MCF 10A (cell line): ENCODE measurements around the gene ABCG4. TPM values are rescaled to one million over a fixed set of nuclear protein-coding genes. Genes with fewer than 3 reads are reported as not detected.
"Not testable (repeated sequence)": the region's sequence is repeated elsewhere in the genome, so short reads cannot be mapped to it uniquely, and the experiment has no call there.

ENCODE experiments used
- BruUV-seq: library from RNA; stranded (reverse); fragments of 400-500 nt; replicated peaks from 2 replicates; lab custom pipeline; 2021; lab: Mats Ljungman, UMichigan
- CTCF ChIA-PET: fragments of 300-600 bp; sonication (Branson Sonifier 250); formaldehyde crosslinking; extraction: SDS; loops from one replicate; lab custom pipeline; 2021; ENCODE audit warnings: antibody characterized with exemption, inconsistent platforms; lab: Yijun Ruan, JAX
- POLR2A ChIA-PET: fragments of 300-600, 350-650 bp; sonication (Branson Sonifier 250); formaldehyde crosslinking; extraction: SDS; loops from one replicate; lab custom pipeline; 2020; ENCODE audit warnings: antibody characterized with exemption, inconsistent platforms; lab: Yijun Ruan, JAX
- DNase-seq: peaks from one replicate; pipeline ENCODE4 v3.0.0-alpha.2; 2018; ENCODE audit not compliant: unreplicated experiment
- H3K27ac Mint-ChIP-seq: one replicate; pipeline ENCODE4 v1.8.0; 2022; ENCODE audit warnings: mild to moderate bottlenecking, low read depth, mixed read lengths; ENCODE audit not compliant: unreplicated experiment
- H3K27me3 Mint-ChIP-seq: one replicate; pipeline ENCODE4 v1.8.0; 2022; ENCODE audit warnings: mixed read lengths; ENCODE audit not compliant: insufficient read depth, unreplicated experiment
- H3K36me3 Mint-ChIP-seq: one replicate; pipeline ENCODE4 v1.8.0; 2022; ENCODE audit warnings: mild to moderate bottlenecking, moderate library complexity, mixed read lengths; ENCODE audit not compliant: insufficient read depth, unreplicated experiment
- H3K4me1 Mint-ChIP-seq: one replicate; pipeline ENCODE4 v1.8.0; 2022; ENCODE audit warnings: mixed read lengths; ENCODE audit not compliant: insufficient read depth, unreplicated experiment
- H3K4me3 Mint-ChIP-seq: one replicate; pipeline ENCODE4 v1.8.0; 2022; ENCODE audit warnings: mild to moderate bottlenecking, moderate library complexity, mixed read lengths; ENCODE audit not compliant: unreplicated experiment
- H3K9me3 Mint-ChIP-seq: one replicate; pipeline ENCODE4 v1.8.0; 2022; ENCODE audit warnings: mixed read lengths; ENCODE audit not compliant: unreplicated experiment
- intact Hi-C: fragments of 100-400 bp; cut with micrococcal nuclease; formaldehyde crosslinking; loops from 2 replicates; pipeline ENCODE4 v1.14.1; 2022
- total RNA-seq: library from RNA; stranded (reverse); gene quantifications from 2 replicates; pipeline ENCODE4 v1.2.3, GENCODE V29; 2022
- TF ChIP-seq, protein P1 (sequence below): fragments of 200-600 bp; IDR thresholded peaks from one replicate; pipeline ENCODE4 v1.8.0; 2022; ENCODE audit warnings: antibody characterized with exemption, mild to moderate bottlenecking; ENCODE audit not compliant: unreplicated experiment

ABCG4 gene
- total RNA-seq, 1 experiment from 2014 or later = not detected

DNA sequence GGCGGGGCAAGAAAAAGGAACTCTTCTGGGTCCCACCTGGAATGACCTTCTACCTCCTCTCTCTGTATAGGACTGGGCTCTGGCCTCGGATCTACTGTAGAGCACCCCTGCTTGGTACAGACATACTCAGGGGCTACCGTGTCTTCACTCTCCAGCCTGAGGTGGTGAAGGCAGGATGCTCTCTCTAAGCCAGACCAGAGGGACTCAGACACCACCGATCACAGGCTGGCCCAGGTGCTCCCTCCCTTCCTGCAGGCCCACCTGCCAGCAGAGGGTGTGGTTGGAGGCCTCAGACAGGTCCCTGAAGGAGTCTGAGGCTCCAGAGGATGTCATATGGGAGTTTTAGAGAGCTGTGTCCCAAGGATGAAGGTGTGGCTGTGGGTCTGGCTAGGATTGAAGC lies 40.5 kb downstream of the ABCG4 start:
- intact Hi-C loops = no loop called here
- CTCF ChIA-PET = interaction anchor here (0.6 to 1.6 kb wide), 2 partner anchors 44 to 187 kb away, joined by 3 to 4 read pairs; no protein-coding TSS in a partner anchor
- Mint-ChIP-seq H3K4me3 (no peak overlapping the region), H3K9me3 (no peaks in the 10 kb centered on the region), H3K4me1 (peaks cover 6% of the 10 kb centered on the region), H3K27ac (no peak overlapping the region), H3K36me3 (no peaks in the 10 kb centered on the region), H3K27me3 (peaks cover 22% of the 10 kb centered on the region)
- DNase-seq = no peak
- BruUV-seq = no TSS peak
- POLR2A ChIA-PET = interaction anchor here (0.7 to 1.0 kb wide), 2 partner anchors 22 to 98 kb away, joined by 4 read pairs; no protein-coding TSS in a partner anchor
- TF ChIP-seq, protein P1, sequence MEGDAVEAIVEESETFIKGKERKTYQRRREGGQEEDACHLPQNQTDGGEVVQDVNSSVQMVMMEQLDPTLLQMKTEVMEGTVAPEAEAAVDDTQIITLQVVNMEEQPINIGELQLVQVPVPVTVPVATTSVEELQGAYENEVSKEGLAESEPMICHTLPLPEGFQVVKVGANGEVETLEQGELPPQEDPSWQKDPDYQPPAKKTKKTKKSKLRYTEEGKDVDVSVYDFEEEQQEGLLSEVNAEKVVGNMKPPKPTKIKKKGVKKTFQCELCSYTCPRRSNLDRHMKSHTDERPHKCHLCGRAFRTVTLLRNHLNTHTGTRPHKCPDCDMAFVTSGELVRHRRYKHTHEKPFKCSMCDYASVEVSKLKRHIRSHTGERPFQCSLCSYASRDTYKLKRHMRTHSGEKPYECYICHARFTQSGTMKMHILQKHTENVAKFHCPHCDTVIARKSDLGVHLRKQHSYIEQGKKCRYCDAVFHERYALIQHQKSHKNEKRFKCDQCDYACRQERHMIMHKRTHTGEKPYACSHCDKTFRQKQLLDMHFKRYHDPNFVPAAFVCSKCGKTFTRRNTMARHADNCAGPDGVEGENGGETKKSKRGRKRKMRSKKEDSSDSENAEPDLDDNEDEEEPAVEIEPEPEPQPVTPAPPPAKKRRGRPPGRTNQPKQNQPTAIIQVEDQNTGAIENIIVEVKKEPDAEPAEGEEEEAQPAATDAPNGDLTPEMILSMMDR = no peak

DNA sequence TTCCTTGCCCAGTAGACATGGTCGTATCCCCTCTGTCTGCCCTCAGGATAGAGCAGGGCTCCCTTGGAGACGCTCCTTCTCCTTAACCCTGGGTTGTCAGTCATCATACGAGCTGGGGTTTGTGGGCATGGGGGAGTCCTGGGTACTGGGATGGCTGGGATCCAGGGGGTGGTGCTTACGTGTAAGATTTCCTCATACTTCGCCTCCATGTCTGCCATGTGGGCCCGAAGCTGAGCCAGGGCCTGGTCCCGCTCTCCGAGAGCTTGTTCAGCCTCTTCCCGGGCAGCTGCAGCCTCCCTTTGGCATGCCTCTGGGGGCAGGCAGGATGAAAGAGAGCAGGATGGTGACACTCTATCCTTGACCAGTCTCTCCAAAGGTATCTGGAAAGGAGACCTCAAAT lies 41.7 kb downstream of the ABCG4 start:
- CTCF ChIA-PET = interaction anchor here (1.0 kb wide), 1 partner anchor 126 kb away, joined by 3 read pairs; no protein-coding TSS in a partner anchor
- Mint-ChIP-seq H3K27ac (no peak overlapping the region), H3K27me3 (peaks cover 22% of the 10 kb centered on the region), H3K9me3 (no peaks in the 10 kb centered on the region), H3K36me3 (no peaks in the 10 kb centered on the region), H3K4me3 (no peak overlapping the region), H3K4me1 (peaks cover 6% of the 10 kb centered on the region)
- TF ChIP-seq, protein P1 = no peak
- POLR2A ChIA-PET = interaction anchor here (1.0 to 1.5 kb wide), 2 partner anchors 8 to 23 kb away, joined by 4 read pairs; no protein-coding TSS in a partner anchor
- no peak for DNase-seq
- intact Hi-C loops = loop anchor here (10.0 kb wide), 1 partner anchor 126 kb away; the partner anchor contains the start of gene VPS11
- no TSS peak for BruUV-seq

DNA sequence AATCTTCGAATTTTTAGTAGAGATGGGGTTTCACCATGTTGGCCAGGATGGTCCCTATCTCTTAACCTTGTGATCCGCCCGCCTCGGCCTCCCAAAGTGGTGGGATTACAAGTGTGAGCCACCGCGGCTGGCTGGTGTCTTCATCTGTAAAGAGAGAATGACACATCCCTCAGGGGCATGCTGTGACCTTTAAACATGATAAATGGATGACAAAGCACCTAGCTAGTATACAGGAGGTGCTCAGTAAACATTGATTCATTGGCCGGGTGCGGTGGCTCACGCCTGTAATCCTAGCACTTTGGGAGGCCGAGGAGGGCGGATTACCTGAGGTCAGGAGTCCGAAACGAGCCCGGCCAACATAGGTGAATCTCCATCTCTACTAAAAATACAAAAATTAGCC lies 42.4 kb downstream of the ABCG4 start:
- intact Hi-C loops = loop anchor here (10.0 kb wide), 1 partner anchor 126 kb away; the partner anchor contains the start of gene VPS11

DNA sequence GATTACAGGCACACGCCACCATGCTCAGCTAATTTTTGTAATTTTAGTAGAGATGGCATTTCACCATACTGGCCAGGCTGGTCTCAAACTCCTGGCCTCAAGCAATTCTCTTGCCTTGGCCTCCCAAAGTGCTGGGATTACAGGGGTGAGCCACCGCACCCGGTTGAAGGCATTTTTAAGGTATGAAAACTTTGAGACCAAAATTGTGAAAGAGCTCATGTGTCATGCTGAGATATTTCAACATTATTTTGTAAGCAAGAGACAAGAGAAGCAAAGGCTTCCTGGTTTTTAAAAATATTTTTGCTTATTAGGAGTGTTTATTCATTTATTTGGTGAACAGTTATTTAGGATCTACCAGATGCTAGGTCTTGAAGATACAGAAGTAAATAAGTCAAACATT lies 43.3 kb downstream of the ABCG4 start:
- ChIA-PET CTCF (interaction anchor here (1.2 to 1.6 kb wide), 3 partner anchors 19 to 47 kb away, joined by 3 to 7 read pairs (median 4); partner anchors contain the start of gene NLRX1), POLR2A (interaction anchor here (1.1 to 1.3 kb wide), 3 partner anchors 23 to 124 kb away, joined by 3 to 4 read pairs (median 3); partner anchors contain the start of genes NLRX1 and VPS11)
- TF ChIP-seq, protein P1 = no peak
- no peaks in the 10 kb centered on the region for H3K9me3 Mint-ChIP-seq
- H3K27ac Mint-ChIP-seq = peak overlapping the region; percentile 9
- H3K4me1 Mint-ChIP-seq = peaks cover 12% of the 10 kb centered on the region
- intact Hi-C loops = loop anchor here (10.0 kb wide), 1 partner anchor 127 kb away; the partner anchor contains the start of gene VPS11
- no TSS peak for BruUV-seq
- H3K4me3 Mint-ChIP-seq = no peak overlapping the region
- no peak for DNase-seq
- H3K27me3 Mint-ChIP-seq = peaks cover 6% of the 10 kb centered on the region
- no peaks in the 10 kb centered on the region for H3K36me3 Mint-ChIP-seq

More for the DNA sequence above, 42.4 kb downstream of the ABCG4 start:
- not testable (repeated sequence) for BruUV-seq, H3K4me3 Mint-ChIP-seq, H3K27ac Mint-ChIP-seq, H3K9me3 Mint-ChIP-seq, DNase-seq, H3K4me1 Mint-ChIP-seq, H3K36me3 Mint-ChIP-seq
- CTCF ChIA-PET = interaction anchor here (0.7 to 1.6 kb wide), 3 partner anchors 22 to 132 kb away, joined by 3 to 7 read pairs (median 4); partner anchors contain the start of gene NLRX1
- POLR2A ChIA-PET = interaction anchor here (1.5 kb wide), 1 partner anchor 9 kb away, joined by 4 read pairs; no protein-coding TSS in a partner anchor
- H3K27me3 Mint-ChIP-seq = peaks cover 14% of the 10 kb centered on the region
